IMR-90 (cell line): ENCODE measurements around the gene GRIK3. TPM values are rescaled to one million over a fixed set of nuclear protein-coding genes. Genes with fewer than 3 reads are reported as not detected.
A peak's percentile ranks its signal among the peaks of the same experiment; 100 is the strongest.

Experiments used
- ATAC-seq: fragments of 200-7000 bp; cut with Tn5 transposase; 2 replicates; pipeline ENCODE4 v1.9.1; 2020; ENCODE audit warnings: low read depth, mild to moderate bottlenecking, moderate library complexity
- BruUV-seq: library from RNA; stranded (reverse); fragments of 400-500 nt; replicated peaks from 2 replicates; lab custom pipeline; 2021; lab: Mats Ljungman, UMichigan
- CTCF ChIA-PET: fragments of 300-600 bp; formaldehyde crosslinking; extraction: SDS; loops from one replicate; lab custom pipeline; 2021; ENCODE audit warnings: antibody characterized with exemption; lab: Yijun Ruan, JAX
- POLR2A ChIA-PET: fragments of 300-600 bp; sonication (Branson Sonifier 250); formaldehyde crosslinking; loops from one replicate; lab custom pipeline; 2022; ENCODE audit warnings: antibody characterized with exemption; ENCODE audit not compliant: unreplicated experiment; lab: Charles Lee
- DNase-seq: peaks from one replicate; pipeline ENCODE4 v3.0.0; 2013
- H2AFZ ChIP-seq: replicated peaks from 2 replicates; pipeline ENCODE3; 2013; ENCODE audit warnings: low read length, mild to moderate bottlenecking; ENCODE audit not compliant: poor library complexity
- H2AK5ac ChIP-seq: 2 replicates; pipeline ENCODE4 v1.6.1; 2013; ENCODE audit warnings: low read depth, low read length, inconsistent platforms
- H2AK9ac ChIP-seq: replicated peaks from 2 replicates; pipeline ENCODE3; 2013; ENCODE audit warnings: mild to moderate bottlenecking, low read depth, low read length, moderate library complexity; ENCODE audit not compliant: poor library complexity
- H2BK120ac ChIP-seq: 2 replicates; pipeline ENCODE4 v1.6.1; 2013; ENCODE audit warnings: low read depth, low read length, inconsistent platforms
- H2BK15ac ChIP-seq: 3 replicates; pipeline ENCODE4 v1.6.1; 2013; ENCODE audit warnings: low read depth, low read length, inconsistent platforms
- H2BK20ac ChIP-seq: 2 replicates; pipeline ENCODE4 v1.6.1; 2013; ENCODE audit warnings: low read depth, mild to moderate bottlenecking, inconsistent platforms, low read length, moderate library complexity
- H2BK5ac ChIP-seq: 2 replicates; pipeline ENCODE4 v1.6.1; 2013; ENCODE audit warnings: mild to moderate bottlenecking, low read depth, low read length, inconsistent platforms; ENCODE audit not compliant: poor library complexity, severe bottlenecking
- H3K14ac ChIP-seq: replicated peaks from 2 replicates; pipeline ENCODE4 v1.6.1; 2013; ENCODE audit warnings: low read depth, low read length, inconsistent platforms
- H3K18ac ChIP-seq: 2 replicates; pipeline ENCODE4 v1.6.1; 2013; ENCODE audit warnings: low read depth, low read length, control low read depth
- H3K23ac ChIP-seq: 2 replicates; pipeline ENCODE4 v1.6.1; 2013; ENCODE audit warnings: low read depth, low read length, inconsistent platforms
- H3K27ac ChIP-seq: 2 replicates; pipeline ENCODE4 v1.5.1; 2013; ENCODE audit warnings: mild to moderate bottlenecking, control low read depth, low read length; ENCODE audit not compliant: insufficient read depth
- H3K27me3 ChIP-seq: 2 replicates; pipeline ENCODE4 v1.6.1; 2013; ENCODE audit warnings: low read length; ENCODE audit not compliant: control insufficient read depth, insufficient read depth
- H3K36me3 ChIP-seq: 2 replicates; pipeline ENCODE4 v1.6.1; 2013; ENCODE audit warnings: low read length, mixed read lengths; ENCODE audit not compliant: control insufficient read depth, insufficient read depth
- H3K4ac ChIP-seq: 2 replicates; pipeline ENCODE4 v1.6.1; 2013; ENCODE audit warnings: low read depth, low read length, inconsistent platforms
- H3K4me1 ChIP-seq: 2 replicates; pipeline ENCODE4 v1.6.1; 2013; ENCODE audit warnings: low read length, mixed read lengths; ENCODE audit not compliant: control insufficient read depth, insufficient read depth
- H3K4me2 ChIP-seq: 2 replicates; pipeline ENCODE4 v1.6.1; 2013; ENCODE audit warnings: low read depth, mild to moderate bottlenecking, control low read depth, low read length, moderate library complexity
- H3K4me3 ChIP-seq: 2 replicates; pipeline ENCODE4 v1.5.1; 2013; ENCODE audit warnings: low read depth, mild to moderate bottlenecking, control low read depth, low read length, moderate library complexity; ENCODE audit not compliant: insufficient read depth
- H3K56ac ChIP-seq: 2 replicates; pipeline ENCODE4 v1.6.1; 2013; ENCODE audit warnings: low read length, inconsistent platforms; ENCODE audit not compliant: insufficient read depth; ENCODE audit errors: extremely low read depth
- H3K79me1 ChIP-seq, 2 experiments: 2 replicates each; pipeline ENCODE4 v1.6.1; 2013; ENCODE audit warnings: low read length in 2 of 2, inconsistent platforms in 1 of 2, low read depth in 1 of 2
- H3K9ac ChIP-seq: 2 replicates; pipeline ENCODE4 v1.6.1; 2013; ENCODE audit warnings: low read depth, low read length, control low read depth
- H3K9me1 ChIP-seq: 2 replicates; pipeline ENCODE4 v1.6.1; 2013; ENCODE audit warnings: low read length, inconsistent platforms; ENCODE audit not compliant: insufficient read depth
- H3K9me3 ChIP-seq: 2 replicates; pipeline ENCODE4 v1.6.1; 2013; ENCODE audit warnings: low read length; ENCODE audit not compliant: control insufficient read depth, insufficient read depth
- H4K20me1 ChIP-seq: 2 replicates; pipeline ENCODE4 v1.6.1; 2013; ENCODE audit warnings: low read length, inconsistent platforms; ENCODE audit not compliant: insufficient read depth
- H4K5ac ChIP-seq: 2 replicates; pipeline ENCODE4 v1.6.1; 2013; ENCODE audit warnings: mild to moderate bottlenecking, low read depth, low read length, control low read depth
- H4K8ac ChIP-seq, 2 experiments: 2 replicates each; pipeline ENCODE4 v1.6.1; 2013; ENCODE audit warnings: low read depth in 2 of 2, low read length in 2 of 2, control low read depth in 1 of 2, inconsistent platforms in 1 of 2
- H4K91ac ChIP-seq: 2 replicates; pipeline ENCODE4 v1.6.1; 2013; ENCODE audit warnings: low read depth, low read length, inconsistent platforms; ENCODE audit not compliant: insufficient read depth
- BHLHE40 ChIP-seq: fragments of 150-350 bp; IDR thresholded peaks from 2 replicates; pipeline ENCODE4 v1.6.1; 2016; ENCODE audit warnings: mild to moderate bottlenecking, low read depth, low read length
- CEBPB ChIP-seq: IDR thresholded peaks from 2 replicates; pipeline ENCODE4 v1.6.1; 2012; ENCODE audit warnings: low read depth, low read length, improper control_type of control experiment
- CHD1 ChIP-seq: IDR thresholded peaks from 2 replicates; pipeline ENCODE4 v1.6.1; 2012; ENCODE audit warnings: low read depth, low read length, improper control_type of control experiment
- FOS ChIP-seq: fragments of 150-350 bp; IDR thresholded peaks from 2 replicates; pipeline ENCODE4 v1.6.1; 2016; ENCODE audit warnings: low read depth, low read length
- MAFK ChIP-seq: IDR thresholded peaks from 2 replicates; pipeline ENCODE4 v1.6.1; 2012; ENCODE audit warnings: low read depth, low read length, improper control_type of control experiment
- MAZ ChIP-seq: IDR thresholded peaks from 2 replicates; pipeline ENCODE4 v1.6.1; 2012; ENCODE audit warnings: low read depth, mild to moderate bottlenecking, low read length, improper control_type of control experiment, moderate library complexity, borderline replicate concordance
- MXI1 ChIP-seq: IDR thresholded peaks from 2 replicates; pipeline ENCODE4 v1.6.1; 2012; ENCODE audit warnings: low read depth, mild to moderate bottlenecking, low read length, moderate library complexity, borderline replicate concordance
- NFE2L2 ChIP-seq: fragments of 150-350 bp; IDR thresholded peaks from 2 replicates; pipeline ENCODE4 v1.6.1; 2016; ENCODE audit warnings: low read depth, mild to moderate bottlenecking, low read length
- POLR2A ChIP-seq: IDR thresholded peaks from 2 replicates; pipeline ENCODE4 v1.6.1; 2012; ENCODE audit warnings: mild to moderate bottlenecking, low read depth, low read length
- RAD21 ChIP-seq: IDR thresholded peaks from 2 replicates; pipeline ENCODE4 v1.6.1; 2012; ENCODE audit warnings: low read length, improper control_type of control experiment
- RCOR1 ChIP-seq: IDR thresholded peaks from 2 replicates; pipeline ENCODE4 v1.6.1; 2012; ENCODE audit warnings: mild to moderate bottlenecking, low read length, improper control_type of control experiment; ENCODE audit not compliant: insufficient replicate concordance
- RFX5 ChIP-seq: IDR thresholded peaks from 2 replicates; pipeline ENCODE4 v1.8.0; 2012; ENCODE audit warnings: low read depth, mild to moderate bottlenecking, low read length, moderate library complexity
- SMC3 ChIP-seq: fragments of 150-350 bp; IDR thresholded peaks from 2 replicates; pipeline ENCODE4 v1.6.1; 2016; ENCODE audit warnings: low read depth, mild to moderate bottlenecking, antibody characterized with exemption, low read length, moderate library complexity
- WGBS, 2 experiments: methylation state at CpG; one replicate each; pipeline versions ENCODE4 v1.1.5 to v1.1.7; 2013; ENCODE audit warnings: missing lambda C conversion rate in 2 of 2; ENCODE audit not compliant: insufficient read length in 1 of 2; ENCODE audit errors: extremely low coverage in 2 of 2; 5-methylcytosine and 5-hydroxymethylcytosine counted together
- dilution Hi-C: fragments of 300-500 bp; cut with HindIII; formaldehyde crosslinking; loops from one replicate; pipeline ENCODE4 v1.14.3; 2018; ENCODE audit warnings: low sequenced_read_pairs; ENCODE audit not compliant: unreplicated experiment
- in situ Hi-C: fragments of 300-500 bp; cut with MboI; formaldehyde crosslinking; loops from 3 replicates; pipeline ENCODE4 v1.14.3; 2019; ENCODE audit warnings: low sequenced_read_pairs, inconsistent platforms, mixed read lengths
- intact Hi-C: fragments of 100-400 bp; cut with micrococcal nuclease; formaldehyde crosslinking; loops from 2 replicates; pipeline ENCODE4 v1.10.0; 2022
- polyA plus RNA-seq, 3 experiments: library from polyadenylated mRNA; depleted of rRNA; stranded (reverse); fragments of >200 nt; gene quantifications; 2 replicates each; pipeline ENCODE4 v1.2.3, GENCODE V29; 2012; ENCODE audit warnings: low replicate concordance in 1 of 3
- total RNA-seq: library from RNA; depleted of rRNA; stranded (reverse); fragments of >200 nt; gene quantifications from 2 replicates; pipeline ENCODE4 v1.2.3, GENCODE V29; 2012
- TF ChIP-seq, protein P1 (sequence below): fragments of 150-350 bp; IDR thresholded peaks from 2 replicates; pipeline ENCODE4 v1.6.1; 2017; ENCODE audit warnings: mild to moderate bottlenecking, antibody characterized with exemption, low read length, low read depth
- TF ChIP-seq, protein P2 (sequence below): fragments of 150-350 bp; IDR thresholded peaks from 2 replicates; pipeline ENCODE4 v1.6.1; 2016; ENCODE audit warnings: low read depth, mild to moderate bottlenecking, low read length, moderate library complexity, borderline replicate concordance
- TF ChIP-seq, protein P3 (sequence below): conservative IDR thresholded peaks from 2 replicates; pipeline ENCODE4 v1.5.1; 2012; ENCODE audit warnings: mild to moderate bottlenecking, low read depth, low read length, improper control_type of control experiment

The GRIK3 gene
- total and polyA plus RNA-seq, 2 of the 4 experiments (the other 2 are of a cell fraction), result not detected

DNA sequence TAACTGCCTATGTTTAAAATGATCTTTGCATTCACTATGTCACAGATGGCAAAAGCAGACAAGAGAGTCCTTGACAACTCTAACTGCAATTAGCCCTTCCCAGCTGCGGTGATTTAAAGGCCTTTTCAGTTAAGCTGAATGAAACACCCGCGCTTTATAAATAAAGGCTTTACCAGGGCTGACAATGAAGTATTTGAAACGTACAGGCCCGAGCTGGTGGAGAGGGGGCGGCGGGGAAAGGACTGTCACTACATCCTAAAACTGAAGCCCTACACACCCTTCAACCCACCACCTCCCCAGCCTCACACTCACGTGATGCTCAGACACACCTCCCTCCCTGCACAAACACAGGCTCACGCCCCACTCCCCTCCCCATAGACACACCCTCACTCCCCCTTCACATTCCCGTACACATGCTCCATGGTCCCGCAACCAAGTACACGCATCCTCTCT, 45.5 kb downstream of the GRIK3 start:
- H3K9me3 ChIP-seq, result no peaks in the 10 kb centered on the region
- H2BK20ac ChIP-seq, result no peak overlapping the region
- TF ChIP-seq RFX5, result no peak
- no peak for TF ChIP-seq RAD21
- no peak for TF ChIP-seq CHD1
- TF ChIP-seq, protein P1, sequence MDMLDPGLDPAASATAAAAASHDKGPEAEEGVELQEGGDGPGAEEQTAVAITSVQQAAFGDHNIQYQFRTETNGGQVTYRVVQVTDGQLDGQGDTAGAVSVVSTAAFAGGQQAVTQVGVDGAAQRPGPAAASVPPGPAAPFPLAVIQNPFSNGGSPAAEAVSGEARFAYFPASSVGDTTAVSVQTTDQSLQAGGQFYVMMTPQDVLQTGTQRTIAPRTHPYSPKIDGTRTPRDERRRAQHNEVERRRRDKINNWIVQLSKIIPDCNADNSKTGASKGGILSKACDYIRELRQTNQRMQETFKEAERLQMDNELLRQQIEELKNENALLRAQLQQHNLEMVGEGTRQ, result no peak
- TF ChIP-seq SMC3, result no peak
- no peak for TF ChIP-seq MAZ
- TF ChIP-seq, protein P2, sequence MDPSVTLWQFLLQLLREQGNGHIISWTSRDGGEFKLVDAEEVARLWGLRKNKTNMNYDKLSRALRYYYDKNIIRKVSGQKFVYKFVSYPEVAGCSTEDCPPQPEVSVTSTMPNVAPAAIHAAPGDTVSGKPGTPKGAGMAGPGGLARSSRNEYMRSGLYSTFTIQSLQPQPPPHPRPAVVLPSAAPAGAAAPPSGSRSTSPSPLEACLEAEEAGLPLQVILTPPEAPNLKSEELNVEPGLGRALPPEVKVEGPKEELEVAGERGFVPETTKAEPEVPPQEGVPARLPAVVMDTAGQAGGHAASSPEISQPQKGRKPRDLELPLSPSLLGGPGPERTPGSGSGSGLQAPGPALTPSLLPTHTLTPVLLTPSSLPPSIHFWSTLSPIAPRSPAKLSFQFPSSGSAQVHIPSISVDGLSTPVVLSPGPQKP, result no peak
- no peak for TF ChIP-seq BHLHE40
- no peak for TF ChIP-seq FOS
- no peak for TF ChIP-seq MAFK
- TF ChIP-seq NFE2L2, result no peak
- TF ChIP-seq, protein P3, sequence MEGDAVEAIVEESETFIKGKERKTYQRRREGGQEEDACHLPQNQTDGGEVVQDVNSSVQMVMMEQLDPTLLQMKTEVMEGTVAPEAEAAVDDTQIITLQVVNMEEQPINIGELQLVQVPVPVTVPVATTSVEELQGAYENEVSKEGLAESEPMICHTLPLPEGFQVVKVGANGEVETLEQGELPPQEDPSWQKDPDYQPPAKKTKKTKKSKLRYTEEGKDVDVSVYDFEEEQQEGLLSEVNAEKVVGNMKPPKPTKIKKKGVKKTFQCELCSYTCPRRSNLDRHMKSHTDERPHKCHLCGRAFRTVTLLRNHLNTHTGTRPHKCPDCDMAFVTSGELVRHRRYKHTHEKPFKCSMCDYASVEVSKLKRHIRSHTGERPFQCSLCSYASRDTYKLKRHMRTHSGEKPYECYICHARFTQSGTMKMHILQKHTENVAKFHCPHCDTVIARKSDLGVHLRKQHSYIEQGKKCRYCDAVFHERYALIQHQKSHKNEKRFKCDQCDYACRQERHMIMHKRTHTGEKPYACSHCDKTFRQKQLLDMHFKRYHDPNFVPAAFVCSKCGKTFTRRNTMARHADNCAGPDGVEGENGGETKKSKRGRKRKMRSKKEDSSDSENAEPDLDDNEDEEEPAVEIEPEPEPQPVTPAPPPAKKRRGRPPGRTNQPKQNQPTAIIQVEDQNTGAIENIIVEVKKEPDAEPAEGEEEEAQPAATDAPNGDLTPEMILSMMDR, result no peak
- TF ChIP-seq MXI1, result no peak
- TF ChIP-seq POLR2A, result no peak
- TF ChIP-seq CEBPB, result no peak
- TF ChIP-seq RCOR1, result no peak
- H4K91ac ChIP-seq, result no peak overlapping the region
- H3K27me3 ChIP-seq, result no peaks in the 10 kb centered on the region; the same call in 1 of the 2 replicates
- no peaks in the 10 kb centered on the region for H3K4me1 ChIP-seq
- H3K9me1 ChIP-seq, result no peaks in the 10 kb centered on the region
- H3K23ac ChIP-seq, result no peak overlapping the region
- H3K36me3 ChIP-seq, result no peaks in the 10 kb centered on the region
- H4K8ac ChIP-seq, result no peak overlapping the region
- 0% methylated on average over 1 of the region's 12 CpGs; no CpG with 5 or more reads in 1 of the 2 experiments for WGBS, 2 experiments
- no peak overlapping the region for H3K4me3 ChIP-seq
- no peak overlapping the region for H3K27ac ChIP-seq
- CTCF ChIA-PET, result no interaction called here
- no peak overlapping the region for H2AK5ac ChIP-seq
- peak overlapping the region; percentile 43 for H2AFZ ChIP-seq
- no peak overlapping the region for H2BK120ac ChIP-seq
- H2AK9ac ChIP-seq, result no peak overlapping the region
- no peak overlapping the region for H3K14ac ChIP-seq
- H3K18ac ChIP-seq, result no peak overlapping the region
- in situ Hi-C loops (no loop called here), intact Hi-C loops (no loop called here), dilution Hi-C loops (no loop called here)
- H4K20me1 ChIP-seq, result no peaks in the 10 kb centered on the region
- DNase-seq (no peak), ATAC-seq (no peak)
- no peaks in the 10 kb centered on the region for H3K79me1 ChIP-seq
- BruUV-seq, result no TSS peak
- POLR2A ChIA-PET, result no interaction called here
- no peak overlapping the region for H4K5ac ChIP-seq
- no peak overlapping the region for H3K9ac ChIP-seq
- no peak overlapping the region for H2BK5ac ChIP-seq
- no peak overlapping the region for H2BK15ac ChIP-seq
- no peak overlapping the region for H3K56ac ChIP-seq
- no peak overlapping the region for H3K4ac ChIP-seq
- no peak overlapping the region for H3K4me2 ChIP-seq
